ENCODE results near the gene SKA2. TPM values are rescaled to one million over a fixed set of nuclear protein-coding genes. Genes with fewer than 3 reads are reported as not detected.
"Not testable (repeated sequence)": the region's sequence is repeated elsewhere in the genome, so short reads cannot be mapped to it uniquely, and the experiment has no call there.

Gene SKA2, protein sequence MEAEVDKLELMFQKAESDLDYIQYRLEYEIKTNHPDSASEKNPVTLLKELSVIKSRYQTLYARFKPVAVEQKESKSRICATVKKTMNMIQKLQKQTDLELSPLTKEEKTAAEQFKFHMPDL
- total RNA-seq (2014; rRNA removed; shearing (Covaris generic)): 109 and 123 TPM in 2 replicates
- polyA plus RNA-seq (2015; cell fraction: cytosol; rRNA removed): 94.2 and 132 TPM in 2 replicates
- polyA plus RNA-seq (2015; cell fraction: nucleus; rRNA removed): 23.2 and 26.9 TPM in 2 replicates

DNA sequence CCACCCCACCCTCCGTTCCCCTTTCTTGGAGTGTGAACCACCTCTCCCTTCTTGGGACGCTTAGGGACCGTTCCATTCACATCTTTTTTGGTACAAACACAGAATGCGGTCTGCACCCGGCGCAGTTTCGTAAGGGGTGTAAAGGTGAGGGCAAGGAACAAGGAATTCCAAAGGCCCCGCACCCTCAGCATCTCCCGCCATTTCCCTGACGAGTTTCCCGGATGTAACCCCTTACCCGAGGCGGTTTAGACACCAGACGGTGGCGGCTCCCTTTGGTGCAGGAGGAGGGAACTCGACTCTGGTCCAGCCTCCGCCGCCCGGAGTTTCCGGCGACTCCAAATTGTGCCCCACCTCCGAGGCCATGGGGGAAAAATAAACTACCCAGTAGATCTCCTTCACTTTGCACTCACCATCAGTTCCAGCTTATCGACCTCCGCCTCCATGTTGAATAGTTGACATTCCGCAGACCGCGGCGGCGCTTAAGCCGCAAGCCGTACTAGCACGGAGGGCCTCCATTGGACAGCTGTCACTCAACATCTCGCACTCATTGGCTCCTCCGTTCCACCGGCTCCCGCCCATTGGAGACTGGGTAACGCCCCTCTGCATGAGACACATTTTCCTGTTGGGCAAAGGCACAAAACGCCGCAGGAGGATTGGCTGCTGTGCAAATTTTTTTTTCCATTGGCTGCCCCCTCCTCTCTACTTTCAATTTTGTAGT is at the start of gene SKA2:
Gene SKA2 (minus strand): TSS at position 466 of the 718 bp plus-strand sequence. CDS start 23 bp downstream, at position 443.
- no peak for DNase-seq (ENCODE audit: low read depth)

DNA sequence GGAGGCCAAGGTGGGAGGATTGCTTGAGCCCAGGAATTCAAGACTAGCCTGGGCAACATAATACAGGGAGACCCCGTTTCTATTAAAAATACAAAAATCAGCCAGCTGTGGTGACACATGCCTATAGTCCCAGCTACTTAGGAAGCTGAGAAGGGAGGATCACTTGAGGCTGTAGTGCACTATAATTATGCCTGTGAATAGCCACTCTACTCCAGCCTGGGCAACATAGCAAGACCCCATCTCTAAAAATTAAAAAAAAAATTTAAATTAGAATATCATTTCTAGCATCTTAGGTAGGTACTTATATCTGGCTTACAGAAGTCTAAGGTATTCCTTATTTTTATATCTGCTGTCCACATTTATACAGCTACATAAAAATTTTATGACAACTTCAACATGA is 47.3 kb upstream of the SKA2 start:
- no peak for DNase-seq (ENCODE audit: low read depth)

GRCh38 chr17:59199398-59199797 is 44.4 kb upstream of the SKA2 start:
- DNase-seq (ENCODE audit: low read depth): no peak

DNA sequence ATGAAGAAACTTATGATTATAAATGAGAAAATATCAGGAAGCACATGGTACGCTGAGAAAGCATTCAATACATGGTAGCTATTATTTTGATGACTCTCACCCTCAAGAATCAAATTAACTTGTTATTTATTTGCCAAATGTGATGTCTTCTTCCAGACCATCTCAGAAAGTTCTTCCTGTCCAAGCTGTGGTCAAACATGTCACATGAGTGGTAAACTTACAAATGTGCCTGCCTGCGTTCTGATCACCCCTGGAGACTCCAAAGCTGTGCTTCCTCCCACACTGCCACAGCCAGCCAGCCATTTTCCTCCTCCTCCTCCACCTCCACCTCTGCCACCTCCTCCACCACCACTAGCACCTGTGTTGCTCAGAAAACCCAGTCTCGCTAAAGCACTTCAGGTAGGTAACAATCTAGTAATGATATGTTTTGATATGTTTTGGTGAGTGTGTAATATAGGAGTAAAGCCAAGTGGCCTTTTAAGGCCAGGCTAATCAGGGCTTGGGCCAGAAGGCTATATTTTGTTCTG is 38.4 kb upstream of the SKA2 start:
- DNase-seq (ENCODE audit: low read depth): no peak

GRCh38 chr17:59190806-59191205 is 35.8 kb upstream of the SKA2 start:
- no peak for DNase-seq (ENCODE audit: low read depth)

DNA sequence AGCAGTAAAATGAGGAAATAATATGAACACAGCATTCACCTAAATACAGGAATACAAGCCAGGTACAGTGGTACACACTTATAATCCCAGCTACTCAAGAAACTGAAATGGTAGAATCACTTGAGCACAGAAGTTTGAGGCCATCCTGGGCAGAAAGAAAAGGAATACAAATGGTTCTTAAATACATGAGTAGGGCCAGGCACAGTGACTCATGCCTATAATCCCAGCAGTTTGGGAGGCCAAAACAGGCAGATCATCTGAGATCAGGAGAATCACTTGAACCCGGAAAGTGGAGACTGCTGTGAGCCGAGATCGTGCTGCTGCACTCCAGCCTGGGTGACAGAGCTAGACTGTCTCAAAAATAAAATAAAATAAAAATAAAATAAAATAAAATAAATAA is 31.9 kb upstream of the SKA2 start:
- no peak for DNase-seq (ENCODE audit: low read depth)

- DNase-seq (ENCODE audit: low read depth): no peak
These were observed 31.0 kb upstream of the SKA2 start for GRCh38 chr17:59185997-59186396.

DNA sequence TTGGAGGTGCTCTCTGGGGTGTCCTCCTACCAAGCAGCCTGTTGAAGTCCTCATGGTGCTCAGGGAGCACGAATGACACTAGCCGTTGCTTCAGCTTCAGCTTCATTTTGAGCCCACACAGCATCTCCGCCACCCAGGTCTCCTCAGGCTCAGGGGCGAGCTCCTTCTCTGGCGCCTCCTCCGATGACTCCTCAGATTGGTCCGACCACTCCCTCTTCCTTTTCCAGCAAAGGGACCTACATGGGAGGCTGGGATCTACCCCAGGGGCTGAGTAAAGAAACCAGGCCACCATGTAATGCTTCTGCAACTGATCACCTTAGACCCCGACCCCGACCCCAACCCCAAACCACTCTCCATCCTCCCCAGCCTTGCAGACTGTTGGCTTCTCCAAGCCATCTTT is 26.5 kb upstream of the SKA2 start:
- no peak for DNase-seq (ENCODE audit: low read depth)

GRCh38 chr17:59180626-59181025 is 25.6 kb upstream of the SKA2 start:
- no peak for DNase-seq (ENCODE audit: low read depth)

GRCh38 chr17:59179601-59180000 is 24.6 kb upstream of the SKA2 start:
- not testable (repeated sequence) for DNase-seq (ENCODE audit: low read depth)

DNA sequence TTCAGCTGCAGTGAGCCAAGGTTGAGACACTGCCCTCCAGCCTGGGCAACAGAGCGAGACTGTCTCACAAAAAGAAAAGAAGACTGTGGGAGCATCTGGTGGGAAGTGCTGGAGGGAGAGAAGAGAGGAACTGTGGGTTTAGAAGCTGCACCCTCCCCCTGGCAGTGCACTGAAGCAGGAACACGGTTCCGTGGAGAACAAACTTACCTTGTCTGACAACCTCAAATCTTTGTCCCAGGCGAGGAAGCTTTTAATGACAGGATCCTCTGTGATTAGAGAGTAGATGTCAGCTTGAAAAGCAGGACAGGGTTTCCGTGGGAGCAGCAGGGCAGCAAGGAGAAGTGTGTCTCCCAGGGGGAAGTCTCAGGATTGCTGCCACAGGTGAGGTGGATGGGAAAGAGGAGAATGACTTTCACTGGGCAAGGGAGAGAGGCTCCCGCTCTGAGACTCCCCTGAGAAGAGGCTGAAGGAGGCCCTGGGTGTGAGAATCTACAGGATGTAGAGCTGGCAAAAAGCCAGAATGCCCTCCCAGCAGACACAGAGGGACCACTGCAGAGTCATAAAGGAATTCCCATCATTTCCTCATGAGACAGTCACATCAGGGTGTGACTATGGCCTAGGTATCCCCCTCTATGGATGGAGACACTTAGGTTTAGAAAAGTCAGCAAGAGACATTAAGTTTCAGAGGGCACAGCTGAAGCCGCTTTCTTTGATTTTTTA is 23.4 kb upstream of the SKA2 start:
- no peak for DNase-seq (ENCODE audit: low read depth)

GRCh38 chr17:59175076-59175475 is 20.1 kb upstream of the SKA2 start:
- DNase-seq (ENCODE audit: low read depth): no peak

GRCh38 chr17:59174671-59175070 is 19.7 kb upstream of the SKA2 start:
- DNase-seq (ENCODE audit: low read depth): no peak

- no peak for DNase-seq (ENCODE audit: low read depth)
These were observed 17.5 kb upstream of the SKA2 start for GRCh38 chr17:59172436-59173004.

DNA sequence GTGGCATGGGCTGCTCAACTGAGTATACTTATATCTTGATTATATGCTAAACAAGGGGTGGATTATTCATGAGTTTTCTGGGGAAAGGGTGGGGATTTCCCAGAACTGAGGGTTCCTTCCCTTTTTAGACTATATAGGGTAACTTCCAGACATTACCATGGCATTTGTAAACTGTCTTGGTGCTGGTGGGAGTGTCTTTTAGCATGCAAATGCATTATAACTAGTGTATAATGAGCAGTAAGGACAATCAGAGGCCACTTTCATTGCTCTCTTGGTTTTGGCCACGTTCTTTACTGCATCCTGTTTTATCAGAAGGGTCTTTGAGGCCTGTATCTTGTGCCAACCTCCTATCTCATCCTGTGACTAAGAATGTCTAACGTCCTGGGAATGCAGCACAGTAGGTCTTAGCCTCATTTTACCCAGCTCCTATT is 12.6 kb upstream of the SKA2 start:
- peak; percentile 74 for DNase-seq (ENCODE audit: low read depth)

GRCh38 chr17:59165933-59166342 is 11.0 kb upstream of the SKA2 start:
- DNase-seq (ENCODE audit: low read depth): peak; percentile 28

DNA sequence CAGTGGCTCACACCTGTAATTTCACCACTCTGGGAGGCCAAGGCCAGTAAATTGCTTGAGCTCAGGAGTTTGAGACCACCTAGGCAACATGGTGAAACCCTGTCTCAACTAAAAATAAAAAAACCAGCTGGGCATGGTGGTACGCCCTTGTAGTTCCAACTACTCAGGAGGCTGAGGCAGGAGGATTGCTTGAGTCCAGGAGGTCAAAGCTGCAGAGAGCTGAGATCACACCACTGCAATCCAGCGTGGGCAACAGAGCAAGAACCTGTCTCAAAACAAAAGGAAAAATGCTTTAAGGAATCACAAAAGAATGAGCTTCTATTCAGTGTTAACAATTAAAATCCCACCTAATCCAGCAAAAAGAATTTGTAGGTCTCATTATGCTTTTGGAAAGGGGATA is 6.5 kb upstream of the SKA2 start:
- DNase-seq (ENCODE audit: low read depth): no peak

GRCh38 chr17:59160157-59161025 is 5.4 kb upstream of the SKA2 start:
- DNase-seq (ENCODE audit: low read depth): no peak

DNA sequence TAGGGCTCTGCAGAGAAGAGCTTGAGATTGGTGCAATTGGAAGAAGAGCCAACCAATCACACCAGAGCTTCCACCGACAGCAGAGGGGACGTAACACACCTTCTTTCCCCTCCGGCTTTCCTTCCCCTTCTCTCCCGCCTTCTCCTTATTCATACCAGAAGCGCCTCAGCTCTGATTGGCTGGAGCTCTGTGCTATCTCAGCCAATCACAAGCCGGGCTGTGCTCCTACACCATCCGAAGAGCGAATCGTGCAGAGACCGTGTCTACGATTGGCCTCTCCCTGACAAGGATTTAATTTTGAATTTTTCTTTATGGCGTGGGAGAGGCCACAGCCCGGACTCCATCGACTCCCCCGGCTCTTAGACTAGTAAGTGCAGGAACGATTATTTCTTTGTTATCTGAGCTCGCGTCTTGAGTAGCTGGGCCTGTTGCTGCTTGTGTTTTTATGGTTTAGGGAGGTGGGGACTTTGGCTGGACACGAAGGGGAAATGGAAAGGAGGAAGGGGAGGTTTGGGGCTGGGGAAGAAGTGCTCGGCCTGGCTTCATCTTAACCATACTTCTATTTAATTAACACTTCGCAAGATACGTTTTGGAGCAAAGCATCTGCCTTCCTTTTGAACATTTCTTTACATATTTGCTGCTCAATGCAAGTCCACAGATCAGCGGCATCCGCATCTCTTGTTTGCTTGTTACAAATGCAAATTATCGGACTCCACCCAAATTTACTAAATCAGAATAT is 622 bp upstream of the SKA2 start, which contains the start of gene PRR11:
Gene PRR11 (plus strand): TSS at position 308 of the 739 bp plus-strand sequence. CDS start 14,007 bp downstream, outside the sequence.
- DNase-seq (ENCODE audit: low read depth): peak; percentile 100

GRCh38 chr17:59154292-59154720 is 680 bp downstream of the SKA2 start:
- peak; percentile 58 for DNase-seq (ENCODE audit: low read depth)

Data from HT1080 (cell line).